AG10803 (cell line): ENCODE results near the gene A1BG.
"Not testable (repeated sequence)": the region's sequence is repeated elsewhere in the genome, so short reads cannot be mapped to it uniquely, and the experiment has no call there.

Experiments used
- DNase-seq: peaks from one replicate; pipeline ENCODE4 v3.0.0; 2010; ENCODE audit warnings: low read depth
- H3K4me3 ChIP-seq: 2 replicates; pipeline ENCODE4 v1.5.1; 2011; ENCODE audit warnings: mild to moderate bottlenecking, low read length, control low read depth
- CTCF ChIP-seq: conservative IDR thresholded peaks from 2 replicates; pipeline ENCODE4 v1.5.1; 2011; ENCODE audit warnings: mild to moderate bottlenecking, low read length, control low read depth, inconsistent platforms

The A1BG gene

GRCh38 chr19:58385313-58385890 lies 32.1 kb upstream of the A1BG start:
- H3K4me3 ChIP-seq, result peak overlapping the region; percentile 94
- DNase-seq, result no peak
- TF ChIP-seq CTCF, result no peak

GRCh38 chr19:58382997-58383603 lies 29.8 kb upstream of the A1BG start:
- no peak for TF ChIP-seq CTCF
- H3K4me3 ChIP-seq, result no peak overlapping the region
- DNase-seq, result no peak

GRCh38 chr19:58381460-58382212 lies 28.3 kb upstream of the A1BG start:
- TF ChIP-seq CTCF, result no peak
- DNase-seq, result no peak
- peak overlapping the region; percentile 86 for H3K4me3 ChIP-seq

GRCh38 chr19:58380662-58381459 lies 27.6 kb upstream of the A1BG start, which contains the start of gene ZNF837:
TSS of gene ZNF837 (minus strand) at chr19:58381030. CDS start at chr19:58369332, 11,698 bp downstream.
- TF ChIP-seq CTCF, result no peak
- H3K4me3 ChIP-seq, result peak within 1 kb of the TSS; percentile 86
- peak; percentile 100 for DNase-seq

GRCh38 chr19:58380037-58380661 lies 26.9 kb upstream of the A1BG start:
- TF ChIP-seq CTCF, result no peak
- no peak for DNase-seq
- H3K4me3 ChIP-seq, result peak overlapping the region; percentile 86

GRCh38 chr19:58379246-58379645 lies 26.0 kb upstream of the A1BG start:
- H3K4me3 ChIP-seq, result no peak overlapping the region
- no peak for TF ChIP-seq CTCF
- DNase-seq, result no peak

GRCh38 chr19:58376724-58377123 lies 23.4 kb upstream of the A1BG start:
- H3K4me3 ChIP-seq, DNase-seq: not testable (repeated sequence)
